Retinal pigment epithelial cell (primary cell): ENCODE results near the gene TAS2R13.

ENCODE experiments used
- DNase-seq: peaks from one replicate; pipeline ENCODE4 v3.0.0-alpha.2; 2010; ENCODE audit warnings: low read depth
- H3K4me3 ChIP-seq: 2 replicates; pipeline ENCODE4 v1.5.1; 2011; ENCODE audit warnings: mild to moderate bottlenecking, low read length, control low read depth, moderate library complexity
- TF ChIP-seq, protein P1 (sequence below): conservative IDR thresholded peaks from 2 replicates; pipeline ENCODE4 v1.5.1; 2011; ENCODE audit warnings: low read depth, low read length, control low read depth, inconsistent platforms

TAS2R13 gene, protein sequence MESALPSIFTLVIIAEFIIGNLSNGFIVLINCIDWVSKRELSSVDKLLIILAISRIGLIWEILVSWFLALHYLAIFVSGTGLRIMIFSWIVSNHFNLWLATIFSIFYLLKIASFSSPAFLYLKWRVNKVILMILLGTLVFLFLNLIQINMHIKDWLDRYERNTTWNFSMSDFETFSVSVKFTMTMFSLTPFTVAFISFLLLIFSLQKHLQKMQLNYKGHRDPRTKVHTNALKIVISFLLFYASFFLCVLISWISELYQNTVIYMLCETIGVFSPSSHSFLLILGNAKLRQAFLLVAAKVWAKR

DNA sequence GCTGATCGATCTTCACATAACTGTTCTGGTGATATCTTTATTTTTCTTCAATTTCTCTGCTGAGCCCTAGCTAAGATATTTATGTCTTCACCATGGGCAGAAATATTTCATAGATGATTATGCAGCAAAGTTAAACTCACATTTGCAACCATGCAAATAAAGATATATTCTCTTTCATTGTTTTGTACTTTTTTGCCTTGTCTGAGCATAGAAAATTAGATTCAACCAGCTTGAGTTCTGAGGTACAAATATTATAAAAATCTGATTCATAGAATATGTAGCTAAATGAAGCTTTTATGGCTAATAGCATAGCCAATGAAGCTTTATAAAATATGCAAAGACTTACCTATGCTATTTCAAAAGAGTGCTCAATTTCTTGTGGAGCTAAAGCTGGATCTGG, at the start of gene TAS2R13:
TSS of gene TAS2R13 (minus strand) at position 101 of the 400 bp plus-strand sequence. CDS start 264 bp downstream, outside the sequence.
- H3K4me3 ChIP-seq, result no peak within 1 kb of the TSS
- TF ChIP-seq, protein P1, sequence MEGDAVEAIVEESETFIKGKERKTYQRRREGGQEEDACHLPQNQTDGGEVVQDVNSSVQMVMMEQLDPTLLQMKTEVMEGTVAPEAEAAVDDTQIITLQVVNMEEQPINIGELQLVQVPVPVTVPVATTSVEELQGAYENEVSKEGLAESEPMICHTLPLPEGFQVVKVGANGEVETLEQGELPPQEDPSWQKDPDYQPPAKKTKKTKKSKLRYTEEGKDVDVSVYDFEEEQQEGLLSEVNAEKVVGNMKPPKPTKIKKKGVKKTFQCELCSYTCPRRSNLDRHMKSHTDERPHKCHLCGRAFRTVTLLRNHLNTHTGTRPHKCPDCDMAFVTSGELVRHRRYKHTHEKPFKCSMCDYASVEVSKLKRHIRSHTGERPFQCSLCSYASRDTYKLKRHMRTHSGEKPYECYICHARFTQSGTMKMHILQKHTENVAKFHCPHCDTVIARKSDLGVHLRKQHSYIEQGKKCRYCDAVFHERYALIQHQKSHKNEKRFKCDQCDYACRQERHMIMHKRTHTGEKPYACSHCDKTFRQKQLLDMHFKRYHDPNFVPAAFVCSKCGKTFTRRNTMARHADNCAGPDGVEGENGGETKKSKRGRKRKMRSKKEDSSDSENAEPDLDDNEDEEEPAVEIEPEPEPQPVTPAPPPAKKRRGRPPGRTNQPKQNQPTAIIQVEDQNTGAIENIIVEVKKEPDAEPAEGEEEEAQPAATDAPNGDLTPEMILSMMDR, result no peak
- DNase-seq, result no peak

DNA sequence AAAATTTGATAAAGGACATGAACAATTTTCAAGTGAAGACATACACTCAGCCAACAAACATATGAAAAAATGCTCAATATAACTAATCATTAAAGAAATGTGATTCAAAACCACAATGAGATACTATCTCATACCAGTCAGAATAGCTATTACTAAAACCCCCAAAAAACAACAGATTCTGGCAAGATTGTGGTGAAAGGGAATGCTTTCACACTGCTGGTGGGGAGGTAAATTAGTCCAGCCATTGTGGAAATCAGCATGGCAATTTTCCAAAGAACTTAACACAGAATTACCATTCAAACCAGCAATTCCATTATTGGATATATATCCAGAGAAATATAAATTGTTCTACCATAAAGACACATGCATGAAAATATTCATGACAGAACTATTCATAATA, 48.4 kb upstream of the TAS2R13 start:
- DNase-seq, result peak; percentile 7
- TF ChIP-seq, protein P1, result no peak
- H3K4me3 ChIP-seq, result no peak overlapping the region

DNA sequence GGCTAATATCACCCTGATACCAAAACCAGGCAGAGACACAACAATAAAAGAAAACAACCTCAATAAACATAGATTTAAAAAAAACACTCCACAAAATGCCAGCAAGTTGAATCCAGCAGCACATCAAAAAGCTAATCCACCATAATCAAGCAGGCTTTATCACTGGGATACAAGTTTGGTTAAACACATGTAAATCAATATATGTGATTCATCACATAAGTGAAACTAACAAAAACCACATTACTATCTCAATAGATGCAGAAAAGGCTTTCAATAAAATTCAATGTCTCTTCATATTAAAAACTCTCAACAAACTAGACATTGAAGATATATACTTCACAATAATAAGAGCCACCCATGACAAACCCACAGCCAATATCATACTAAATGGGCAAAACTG, 46.7 kb upstream of the TAS2R13 start:
- TF ChIP-seq, protein P1, result no peak
- DNase-seq, result no peak
- no peak overlapping the region for H3K4me3 ChIP-seq

DNA sequence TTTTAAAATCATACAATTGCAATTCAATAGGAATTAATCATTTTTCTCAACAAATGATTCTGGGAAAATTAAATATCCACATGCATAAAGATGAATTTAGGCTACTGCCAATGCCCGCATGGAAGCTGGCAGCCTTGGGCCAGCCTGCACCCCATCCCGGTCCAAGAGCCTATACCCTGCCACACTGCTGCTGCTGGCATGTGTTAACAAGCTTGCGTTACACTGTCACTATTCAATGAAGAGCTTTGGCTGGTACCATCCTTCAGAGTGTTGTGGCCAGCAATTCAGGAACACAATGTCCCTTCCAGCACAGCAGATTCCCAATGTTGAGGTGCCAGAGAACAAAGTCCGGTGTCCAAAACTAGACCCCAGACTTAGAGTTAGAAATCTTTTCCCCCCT, 43.3 kb upstream of the TAS2R13 start:
- DNase-seq, result no peak
- no peak overlapping the region for H3K4me3 ChIP-seq
- TF ChIP-seq, protein P1, result no peak

DNA sequence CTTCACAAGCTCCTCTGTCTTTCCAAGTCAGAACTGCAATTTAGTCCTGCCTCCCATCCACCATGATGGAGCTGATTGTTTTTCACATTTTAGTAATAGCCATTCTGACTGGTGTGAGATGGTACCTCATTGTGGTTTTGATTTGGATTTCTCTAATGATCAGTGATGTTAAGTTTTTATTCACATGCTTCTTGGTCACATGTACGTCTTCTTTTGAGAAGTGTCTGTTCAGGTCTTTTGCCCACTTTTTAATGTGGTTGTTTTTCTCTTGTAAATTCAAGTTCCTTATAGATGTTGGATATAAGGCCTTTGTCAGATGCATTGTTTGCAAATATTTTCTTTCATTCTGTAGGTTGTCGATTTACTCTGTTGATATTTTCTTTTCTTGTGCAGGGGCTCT, 33.8 kb upstream of the TAS2R13 start:
- TF ChIP-seq, protein P1, result no peak
- DNase-seq, result no peak

DNA sequence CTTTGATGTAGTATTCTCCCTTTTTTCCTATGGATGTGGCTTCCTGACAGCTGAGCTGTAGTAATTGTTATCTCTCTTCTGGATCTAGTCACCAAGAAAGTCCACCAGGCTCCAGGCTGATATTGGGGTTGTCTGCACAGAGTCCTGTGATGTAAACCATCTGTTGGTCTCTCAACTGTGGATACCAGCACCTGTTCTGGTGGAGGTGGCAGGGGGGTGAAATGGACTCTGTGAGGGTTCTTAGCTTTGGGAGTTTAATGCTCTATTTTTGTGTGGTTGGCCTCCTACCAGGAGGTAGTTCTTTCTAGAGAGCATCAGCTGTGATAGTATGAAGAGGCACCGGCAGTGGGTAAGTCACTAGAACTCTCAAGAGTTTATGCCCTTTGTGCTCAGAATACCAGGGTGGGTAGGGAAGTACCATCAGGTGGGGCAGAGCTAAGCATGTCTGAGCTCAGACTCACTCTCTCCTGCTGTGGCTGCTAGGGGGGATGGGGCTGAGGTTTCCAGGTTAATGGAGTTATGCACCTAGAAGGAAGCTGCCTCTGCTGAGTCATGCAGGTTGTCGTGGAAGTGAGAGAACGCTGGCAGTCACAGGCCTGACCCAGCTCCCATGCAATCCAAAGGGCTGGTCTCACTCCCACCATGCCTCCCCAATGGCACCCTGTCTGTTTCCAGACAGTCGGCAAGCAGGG, 32.7 kb upstream of the TAS2R13 start:
- no peak overlapping the region for H3K4me3 ChIP-seq
- TF ChIP-seq, protein P1, result no peak
- DNase-seq, result peak; percentile 14

More for the DNA sequence above, 33.8 kb upstream of the TAS2R13 start:
- H3K4me3 ChIP-seq, result no peak overlapping the region

DNA sequence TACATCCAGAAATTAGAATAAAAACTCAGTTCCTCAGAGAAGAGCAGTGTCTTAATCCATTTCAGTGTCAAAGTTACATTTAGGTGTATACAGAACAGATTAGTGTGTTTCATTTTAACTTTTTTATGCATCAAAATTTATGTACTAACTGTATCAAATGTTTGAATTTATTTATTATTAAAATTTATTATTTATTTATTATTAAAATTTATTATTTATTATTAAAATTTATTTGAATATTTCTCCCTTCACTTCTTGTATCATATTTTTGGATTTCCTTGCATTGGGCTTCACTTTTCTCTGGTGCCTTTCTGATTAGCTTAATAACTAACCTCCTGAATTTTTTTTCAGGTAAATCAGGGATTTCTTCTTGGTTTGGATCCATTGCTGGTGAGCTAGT, 32.0 kb upstream of the TAS2R13 start:
- no peak for DNase-seq
- TF ChIP-seq, protein P1, result no peak
- no peak overlapping the region for H3K4me3 ChIP-seq
